ENCODE data around the gene OPN1MW2.
"Not testable (repeated sequence)": the region's sequence is repeated elsewhere in the genome, so short reads cannot be mapped to it uniquely, and the experiment has no call there.

- not testable (repeated sequence) for TF ChIP-seq POLR2A (IDR thresholded peaks at IDR 0.05; ENCODE audit: low read length); GATA1 (IDR thresholded peaks at IDR 0.05; ENCODE audit: low read depth, low read length)
Measured at GRCh38 chrX:154269245-154269644, 49.7 kb downstream of the OPN1MW2 start.

Data from erythroblast (primary cell).